HepG2 (cell line): ENCODE data around the gene LZTS2. TPM values are rescaled to one million over a fixed set of nuclear protein-coding genes. Genes with fewer than 3 reads are reported as not detected.
A peak's percentile ranks its signal among the peaks of the same experiment; 100 is the strongest.

ENCODE experiments used
- DMAP1 ChIP-seq: IDR thresholded peaks from 2 replicates; pipeline ENCODE4 v1.6.1; 2016
- DRAP1 ChIP-seq: IDR thresholded peaks from 2 replicates; pipeline ENCODE4 v1.6.1; 2016; ENCODE audit warnings: missing genetic modification reagents, missing compliant biosample characterization
- GTF3A ChIP-seq: sonication (generic); formaldehyde crosslinking; conservative IDR thresholded peaks from 2 replicates; pipeline ENCODE4 v1.4.0; 2020; ENCODE audit warnings: mild to moderate bottlenecking, missing genetic modification reagents
- HNF4A ChIP-seq: sonication (generic); formaldehyde crosslinking; IDR thresholded peaks from 2 replicates; pipeline ENCODE4 v1.4.0; 2020; ENCODE audit warnings: missing genetic modification reagents
- LCORL ChIP-seq, 2 experiments: fragments of 450-650 bp in 1 of 2; sonication (generic) in 1 of 2; formaldehyde crosslinking in 1 of 2; IDR thresholded peaks; 2 replicates each; pipeline versions ENCODE4 v1.5.0 to v1.6.1; 2017 to 2020; ENCODE audit warnings: antibody characterized with exemption in 1 of 2, missing genetic modification reagents in 1 of 2
- MAFF ChIP-seq: IDR thresholded peaks from 2 replicates; pipeline ENCODE4 v1.6.1; 2011; ENCODE audit warnings: low read depth, low read length, improper control_type of control experiment
- NCOR1 ChIP-seq: fragments of 200-600 bp; sonication (generic); IDR thresholded peaks from 2 replicates; pipeline ENCODE4 v1.7.0; 2017; ENCODE audit warnings: antibody characterized with exemption, low read length, borderline replicate concordance
- NONO ChIP-seq, 2 experiments: fragments of 450-650 bp in 1 of 2; sonication (generic) in 1 of 2; formaldehyde crosslinking in 1 of 2; IDR thresholded peaks in 1 of 2; conservative IDR thresholded peaks in 1 of 2; 2 replicates each; pipeline versions ENCODE4 v1.6.1 to v1.8.0; 2017 to 2022; ENCODE audit warnings: mild to moderate bottlenecking in 1 of 2, missing genetic modification reagents in 1 of 2, moderate library complexity in 1 of 2
- NPAS2 ChIP-seq: sonication (generic); formaldehyde crosslinking; IDR thresholded peaks from 2 replicates; pipeline ENCODE4 v1.8.0; 2022; ENCODE audit warnings: mild to moderate bottlenecking, missing genetic modification reagents, borderline replicate concordance
- NR2F6 ChIP-seq, 2 experiments: IDR thresholded peaks; 2 replicates each; pipeline ENCODE4 v1.6.1; 2016; ENCODE audit warnings: antibody characterized with exemption in 1 of 2, mild to moderate bottlenecking in 1 of 2
- PHF8 ChIP-seq: sonication (generic); formaldehyde crosslinking; IDR thresholded peaks from 2 replicates; pipeline ENCODE4 v1.5.0; 2020; ENCODE audit warnings: missing genetic modification reagents
- PPARG ChIP-seq: conservative IDR thresholded peaks from 2 replicates; pipeline ENCODE4 v1.6.1; 2016; ENCODE audit warnings: missing biosample characterization, missing genetic modification reagents
- RELA ChIP-seq: sonication (generic); formaldehyde crosslinking; IDR thresholded peaks from 2 replicates; pipeline ENCODE4 v1.4.0; 2020; ENCODE audit warnings: missing genetic modification reagents
- RFX1 ChIP-seq: fragments of 450-650 bp; IDR thresholded peaks from 2 replicates; pipeline ENCODE4 v1.6.1; 2017
- SIN3A ChIP-seq: IDR thresholded peaks from 2 replicates; pipeline ENCODE4 v1.6.1; 2011; ENCODE audit warnings: low read depth, mild to moderate bottlenecking, control low read depth, low read length, borderline replicate concordance
- STAT6 ChIP-seq: sonication (generic); formaldehyde crosslinking; IDR thresholded peaks from 2 replicates; pipeline ENCODE4 v1.4.0; 2020; ENCODE audit warnings: missing genetic modification reagents, mild to moderate bottlenecking, borderline replicate concordance
- TBX3 ChIP-seq: fragments of 450-650 bp; IDR thresholded peaks from 2 replicates; pipeline ENCODE4 v1.6.1; 2017; ENCODE audit warnings: antibody characterized with exemption, mild to moderate bottlenecking, inconsistent platforms, borderline replicate concordance
- TEAD3 ChIP-seq: optimal IDR thresholded peaks from 2 replicates; pipeline ENCODE3; 2016; ENCODE audit warnings: borderline replicate concordance
- TP53 ChIP-seq: sonication (generic); formaldehyde crosslinking; conservative IDR thresholded peaks from 2 replicates; pipeline ENCODE4 v1.4.0; 2020; ENCODE audit warnings: missing genetic modification reagents
- ZBTB2 ChIP-seq: sonication (generic); formaldehyde crosslinking; IDR thresholded peaks from 2 replicates; pipeline ENCODE4 v1.8.0; 2022; ENCODE audit warnings: low read depth, missing genetic modification reagents
- ZFP41 ChIP-seq: sonication (generic); formaldehyde crosslinking; IDR thresholded peaks from 2 replicates; pipeline ENCODE4 v1.4.0; 2020; ENCODE audit warnings: mild to moderate bottlenecking, missing genetic modification reagents, borderline replicate concordance
- ZMYM3 ChIP-seq: sonication (generic); formaldehyde crosslinking; IDR thresholded peaks from 2 replicates; pipeline ENCODE4 v1.5.1; 2020; ENCODE audit warnings: mild to moderate bottlenecking, missing genetic modification reagents
- ZNF431 ChIP-seq: sonication (generic); formaldehyde crosslinking; IDR thresholded peaks from 2 replicates; pipeline ENCODE4 v1.9.0; 2022; ENCODE audit warnings: missing genetic modification reagents, low read depth, mild to moderate bottlenecking, borderline replicate concordance
- ZNF563 ChIP-seq: sonication (generic); formaldehyde crosslinking; IDR thresholded peaks from 2 replicates; pipeline ENCODE4 v1.8.0; 2022; ENCODE audit warnings: mild to moderate bottlenecking, moderate library complexity, missing genetic modification reagents
- ZNF747 ChIP-seq: sonication (generic); formaldehyde crosslinking; IDR thresholded peaks from 2 replicates; pipeline ENCODE4 v1.8.1; 2023; ENCODE audit warnings: missing genetic modification reagents, mild to moderate bottlenecking, borderline replicate concordance
- ZNF841 ChIP-seq: sonication (generic); formaldehyde crosslinking; IDR thresholded peaks from 2 replicates; pipeline ENCODE4 v1.8.1; 2023; ENCODE audit warnings: missing genetic modification reagents, borderline replicate concordance
- polyA plus RNA-seq, 8 experiments: library from polyadenylated mRNA; depleted of rRNA in 3 of 8; stranded (reverse) in 7 of 8; unstranded in 1 of 8; fragments of >200 nt; fragmentation: Illumina TruSeq in 4 of 8; extraction: Trizol in 4 of 8; gene quantifications; 2 replicates each; pipeline versions ENCODE4 v1.2.1 to v1.2.3, GENCODE V29; 2011 to 2016; ENCODE audit warnings: low read depth in 4 of 8, missing spikeins in 1 of 8, mixed read lengths in 1 of 8; ENCODE audit not compliant: insufficient read depth in 1 of 8
- total RNA-seq, 5 experiments: library from RNA; depleted of rRNA; stranded (reverse); fragments of >200 nt; fragmentation: Illumina TruSeq; extraction: Trizol; gene quantifications; 2 replicates each; pipeline ENCODE4 v1.2.3, GENCODE V29; 2016; ENCODE audit warnings: low read depth in 1 of 5

The LZTS2 gene
- total and polyA plus RNA-seq, 2 of the 13 experiments (the other 11 are each of a cell fraction or from before 2014, with no cell fraction given), result 43.6 to 65.6 TPM

- TF ChIP-seq PPARG (CRISPR knock-in tag) (peak; percentile 59; the same call in 1 of the 2 replicates), ZMYM3 (no peak), SIN3A (peak; percentile 29; the same call in 1 of the 2 replicates), MAFF (no peak), ZFP41 (no peak), DRAP1 (0 out of 2 replicates have a peak, but pooled peaks have one; percentile 7), ZNF431 (CRISPR knock-in tag) (no peak), ZBTB2 (CRISPR knock-in tag) (no peak; the same call in 1 of the 2 replicates), NCOR1 (no peak), TP53 (CRISPR knock-in tag) (no peak), GTF3A (CRISPR knock-in tag) (peak; percentile 56; the same call in 1 of the 2 replicates), RELA (CRISPR knock-in tag) (no peak), HNF4A (CRISPR knock-in tag) (no peak), DMAP1 (CRISPR knock-in tag) (peak; percentile 74), ZNF563 (CRISPR knock-in tag) (peak; percentile 97), TBX3 (no peak), STAT6 (CRISPR knock-in tag) (no peak), RFX1 (no peak), TEAD3 (no peak), ZNF841 (CRISPR knock-in tag) (no peak), ZNF747 (CRISPR knock-in tag) (no peak; the same call in 1 of the 2 replicates), NR2F6 (IDR thresholded peaks at IDR 0.05) (no peak), NR2F6 (CRISPR knock-in tag; IDR thresholded peaks at IDR 0.05) (no peak), NPAS2 (CRISPR knock-in tag) (peak; percentile 44; the same call in 1 of the 2 replicates), NONO (IDR thresholded peaks at IDR 0.05) (no peak), NONO (CRISPR knock-in tag; conservative IDR thresholded peaks at IDR 0.05) (peak; percentile 82), LCORL (IDR thresholded peaks at IDR 0.05) (no peak), LCORL (CRISPR knock-in tag; IDR thresholded peaks at IDR 0.05) (peak; percentile 40), PHF8 (CRISPR knock-in tag) (peak; percentile 65)
These were observed 442 bp upstream of the LZTS2 start (continued) for GRCh38 chr10:100998991-100999741.
